Right kidney (tissue), 9 donors: ENCODE measurements around the gene MYO5A.
"Not testable (repeated sequence)": the region's sequence is repeated elsewhere in the genome, so short reads cannot be mapped to it uniquely, and the experiment has no call there.

Experiments
- DNase-seq: peaks from one replicate; pipeline ENCODE4 v3.0.0-alpha.2; 2016
- long read RNA-seq, 8 donors: transcript quantifications; one replicate each; lab custom pipeline, GENCODE V29; 2026

MYO5A gene
- long read RNA-seq, donor 1: 0 reads
- long read RNA-seq, donor 2: 0 reads
- long read RNA-seq, donor 3: 0 reads
- long read RNA-seq, donor 4: 0 reads
- long read RNA-seq, donor 5: 0 reads
- long read RNA-seq, donor 6: 0 reads
- long read RNA-seq, donor 7: 0 reads
- long read RNA-seq, donor 8: 0 reads

DNA sequence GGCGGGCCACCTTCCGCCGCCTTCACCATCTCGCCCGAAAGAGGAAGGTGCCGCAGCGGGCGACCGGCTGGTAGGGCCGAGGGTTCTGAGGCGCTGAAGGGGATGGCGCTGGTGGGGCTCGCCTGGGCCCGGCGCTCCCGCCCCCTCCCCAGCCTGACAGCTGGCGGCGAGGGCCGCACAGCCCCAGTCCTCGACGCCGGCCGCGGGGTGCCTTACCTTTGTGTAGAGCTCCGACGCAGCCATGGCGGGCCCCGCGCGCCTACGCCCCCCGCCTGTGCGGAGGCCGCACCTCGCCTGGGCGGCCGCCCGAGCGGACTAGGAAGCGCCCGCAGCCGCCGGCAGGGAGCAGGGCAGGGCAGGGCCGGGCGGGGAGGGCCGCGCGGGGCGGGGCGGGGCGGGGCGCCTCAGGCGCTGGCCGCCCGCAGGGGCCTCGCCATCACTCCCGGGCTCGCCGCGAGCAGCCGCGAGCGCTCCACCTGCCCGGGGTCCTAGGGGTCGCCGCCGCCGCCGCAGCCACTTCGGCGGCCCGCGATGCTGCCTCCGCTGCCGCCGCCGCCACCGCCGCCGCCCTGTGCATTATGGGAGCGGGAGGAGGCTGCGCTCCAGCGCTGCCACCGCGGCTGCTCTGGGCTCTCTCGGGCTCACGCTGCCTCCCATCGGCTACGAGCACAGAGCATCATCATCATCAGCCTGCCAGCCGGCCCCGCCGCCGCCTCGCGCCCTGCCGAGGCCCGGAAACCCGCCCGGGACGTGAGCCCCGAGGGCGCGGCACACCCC lies at the start of gene MYO5A:
Gene MYO5A (minus strand): TSS at position 317 of the 777 bp plus-strand sequence. CDS start 74 bp downstream, at position 243.
- DNase-seq: peak; percentile 90

DNA sequence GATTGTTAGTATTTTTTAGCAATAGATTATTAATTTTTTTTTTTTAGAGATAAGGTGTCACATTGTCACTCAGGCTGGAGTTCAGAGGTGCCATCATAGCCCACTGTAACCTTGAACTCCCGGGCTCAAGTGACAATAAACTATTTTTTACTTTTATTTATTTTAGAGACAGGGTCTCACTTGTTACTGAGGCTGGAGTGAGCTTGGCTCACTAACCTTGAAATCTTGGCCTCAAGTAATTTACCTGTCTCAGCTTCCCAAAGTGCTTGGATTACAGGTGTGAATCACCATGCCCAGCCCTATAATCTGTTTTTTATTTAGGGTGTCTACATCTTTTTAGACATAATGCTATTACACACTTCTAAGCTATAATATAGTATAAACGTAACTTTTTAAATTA lies 48.0 kb upstream of the MYO5A start:
- DNase-seq: no peak

DNA sequence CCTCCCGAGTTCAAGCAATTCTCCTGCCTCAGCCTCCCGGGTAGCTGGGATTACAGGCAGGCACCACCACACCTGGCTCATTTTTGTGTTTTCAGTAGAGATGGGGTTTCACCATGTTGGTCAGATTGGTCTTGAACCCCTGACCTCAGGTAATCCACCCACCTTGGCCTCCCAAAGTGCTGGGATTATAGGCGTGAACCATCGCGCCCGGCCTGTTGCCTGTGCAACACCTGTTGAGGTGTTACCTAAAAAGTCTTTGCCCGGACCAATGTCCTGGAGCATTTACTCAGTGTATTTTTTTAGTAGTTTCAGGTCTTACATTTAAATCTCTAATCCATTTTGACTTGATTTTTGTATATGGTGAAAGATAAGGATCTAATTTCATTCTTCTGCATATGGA lies 46.9 kb upstream of the MYO5A start:
- not testable (repeated sequence) for DNase-seq

DNA sequence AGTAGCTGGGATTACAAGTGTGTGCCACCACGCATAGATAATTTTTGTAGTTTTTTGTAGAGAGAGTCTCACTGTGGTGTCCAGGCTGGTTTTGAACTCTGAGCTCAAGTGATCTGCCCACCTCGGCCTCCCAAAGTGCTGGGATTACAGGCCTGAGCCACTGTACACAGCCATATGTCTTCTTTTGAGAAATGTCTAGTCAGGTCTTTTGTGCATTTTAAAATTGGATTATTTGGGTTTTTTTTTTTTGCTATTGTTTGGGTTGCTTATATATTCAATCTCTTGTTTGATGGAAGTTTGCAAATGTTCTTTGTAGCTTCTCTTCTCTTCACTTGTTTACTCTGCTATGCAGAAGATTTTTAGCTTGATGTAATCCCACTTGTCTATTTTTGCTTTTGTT lies 46.4 kb upstream of the MYO5A start:
- DNase-seq: no peak

DNA sequence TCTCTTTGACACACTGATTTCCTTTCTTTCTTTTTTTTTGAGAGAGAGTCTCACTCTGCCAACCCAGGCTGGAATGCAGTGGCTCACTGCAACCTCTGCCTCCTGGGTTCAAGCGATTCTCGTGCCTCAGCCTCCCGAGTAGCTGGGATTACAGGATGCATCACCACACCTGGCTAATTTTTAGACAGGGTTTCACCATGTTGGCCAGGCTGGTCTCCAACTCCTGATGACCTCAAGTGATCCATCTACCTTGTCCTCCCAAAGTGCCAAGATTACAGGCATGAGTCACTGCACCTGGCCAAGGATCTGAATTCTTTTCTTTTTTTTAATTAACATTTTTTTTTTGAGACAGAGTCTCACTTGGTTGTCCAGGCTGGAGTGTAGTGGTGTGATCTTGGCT lies 45.9 kb upstream of the MYO5A start:
- DNase-seq: not testable (repeated sequence)

DNA sequence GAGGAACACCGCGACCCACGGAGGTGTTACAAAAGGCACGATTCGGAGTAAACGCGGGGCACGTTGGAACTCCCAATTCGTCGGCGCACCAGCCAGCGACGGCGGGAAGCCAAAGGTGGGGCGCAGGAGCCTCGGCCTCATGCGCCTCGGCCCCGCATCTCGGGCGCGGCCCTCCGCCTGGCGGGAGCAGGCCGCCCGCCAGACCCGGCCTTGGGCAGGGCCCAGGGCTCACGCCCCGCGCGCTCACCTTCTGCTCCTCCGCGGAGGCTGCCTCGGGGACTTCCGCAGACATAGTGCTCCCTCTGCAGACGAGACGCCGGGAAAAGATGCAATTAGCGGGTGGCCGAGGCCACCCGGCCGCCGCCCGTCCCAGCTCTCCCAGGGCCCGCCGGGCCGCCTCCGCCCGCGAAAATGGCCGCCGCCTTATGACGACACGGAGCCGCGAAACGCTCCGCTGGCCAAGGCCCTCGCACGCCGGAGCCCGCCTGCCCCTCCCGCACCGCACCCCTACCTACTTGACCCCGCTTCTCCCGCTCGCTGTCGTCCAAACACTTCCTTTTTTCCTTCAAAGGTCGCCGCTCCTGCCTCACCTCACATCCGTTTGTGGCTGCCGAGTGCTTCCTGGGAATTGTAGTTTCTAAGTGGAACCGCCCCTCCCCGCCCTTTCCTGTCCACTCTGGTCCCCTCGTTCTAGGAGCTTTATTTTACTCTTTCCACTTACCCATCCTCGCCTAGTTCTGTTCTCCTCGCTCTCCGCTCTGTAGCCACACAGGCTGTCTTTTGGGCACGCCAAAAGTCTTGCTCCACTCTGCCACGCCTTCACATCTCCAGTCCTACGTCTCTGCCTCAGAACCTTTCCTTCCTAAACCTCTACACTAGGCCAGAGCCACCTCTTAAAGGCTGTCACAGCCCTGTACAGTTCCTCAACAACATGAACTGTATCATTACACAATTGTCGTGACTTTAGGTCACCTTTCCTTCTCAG lies 40.2 kb upstream of the MYO5A start, which contains the start of gene ARPP19:
Gene ARPP19 (minus strand): TSS at position 430 of the 985 bp plus-strand sequence. CDS start 138 bp downstream, at position 292.
- peak; percentile 99 for DNase-seq

DNA sequence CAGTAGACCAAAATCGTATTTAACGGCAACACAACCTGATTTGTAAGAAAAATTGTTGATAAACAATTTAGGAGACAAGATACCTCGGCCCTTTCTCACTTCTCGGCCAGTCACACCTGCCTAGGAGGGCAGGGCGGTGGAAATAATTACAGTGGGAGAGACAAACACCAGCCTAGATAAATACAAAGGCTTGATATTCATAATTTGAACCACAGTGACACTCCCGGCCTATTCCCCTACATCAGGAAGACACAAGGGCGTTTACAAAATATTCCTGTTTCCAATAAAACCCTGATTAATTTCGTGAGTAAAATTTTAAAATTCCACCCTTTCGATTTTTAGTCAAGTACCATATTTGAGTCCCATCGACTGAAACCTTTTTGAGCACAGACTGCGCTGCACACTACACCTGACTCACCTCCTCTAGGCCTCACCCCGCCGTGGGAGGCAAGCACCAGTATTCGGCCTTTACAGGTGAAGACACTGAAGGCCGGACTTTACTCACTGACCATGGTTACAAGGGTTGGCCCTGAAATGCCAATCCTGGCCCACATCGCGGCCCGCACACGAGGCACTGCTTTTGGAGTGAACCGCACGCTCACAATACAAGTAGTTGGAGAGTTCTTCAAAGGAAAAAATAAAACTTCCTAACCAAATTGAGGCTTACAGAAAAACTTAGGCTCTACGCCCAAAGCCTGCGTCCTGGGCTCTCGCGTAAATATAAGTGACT lies 39.4 kb upstream of the MYO5A start:
- DNase-seq: no peak

DNA sequence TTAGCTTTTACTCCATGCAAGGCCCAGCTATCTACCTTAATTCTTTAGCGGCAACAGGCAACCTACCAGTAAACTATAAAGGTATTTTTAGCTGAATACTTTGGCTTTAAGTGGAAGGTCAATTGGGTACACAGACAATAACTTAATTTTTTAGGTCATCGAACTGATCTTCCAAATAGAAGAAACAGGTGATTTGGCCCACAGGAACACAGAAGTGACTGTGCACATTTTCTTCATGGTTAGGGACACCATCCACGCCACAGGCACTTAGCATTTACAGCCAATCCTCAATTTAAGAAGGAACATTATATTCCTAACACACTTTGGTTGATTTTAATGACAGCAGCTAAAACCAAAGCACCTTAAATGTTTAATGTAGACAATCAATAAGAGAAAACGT lies 38.2 kb upstream of the MYO5A start:
- DNase-seq: no peak

DNA sequence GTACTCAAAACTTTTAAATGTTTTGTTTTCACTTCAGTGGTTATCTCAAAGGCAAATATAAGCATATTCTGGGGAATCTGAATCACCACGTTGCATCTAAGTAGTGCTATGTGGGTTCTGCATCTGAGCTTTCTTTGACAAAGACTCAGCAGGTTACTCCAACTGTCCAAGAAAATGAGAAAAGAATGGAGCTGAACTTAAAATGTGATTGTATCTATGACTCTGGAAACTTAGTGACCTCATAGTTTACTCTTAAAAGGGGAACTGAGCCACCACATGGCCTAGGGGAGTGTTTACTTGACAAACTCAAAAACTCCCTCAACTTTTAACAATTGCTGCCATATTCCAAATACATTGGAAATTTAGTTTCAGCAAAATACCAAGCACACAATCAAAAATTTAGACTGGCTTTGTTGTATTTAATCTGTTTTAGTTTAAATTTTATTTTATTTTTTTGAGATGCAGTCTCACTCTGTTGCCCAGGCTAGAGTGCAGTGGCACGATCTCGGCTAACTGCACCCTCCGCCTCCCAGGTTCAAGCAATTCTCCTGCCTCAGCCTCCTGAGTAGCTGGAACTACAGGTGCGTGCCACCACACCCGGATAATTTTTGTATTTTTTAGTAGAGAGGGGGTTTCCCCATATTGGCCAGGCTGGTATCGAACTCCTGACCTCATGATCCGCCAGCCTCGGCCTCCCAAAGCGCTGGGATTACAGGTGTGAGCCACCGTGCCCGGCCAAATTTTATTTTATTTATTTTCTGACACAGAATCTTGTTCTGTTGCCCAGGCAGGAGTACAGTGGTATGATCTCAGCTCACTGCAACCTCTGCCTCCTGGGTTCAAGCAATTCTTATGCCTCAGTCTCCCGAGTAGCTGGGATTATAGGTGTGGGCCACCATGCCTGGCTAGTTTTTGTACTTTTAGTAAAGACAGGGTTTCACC lies 37.0 kb upstream of the MYO5A start:
- DNase-seq: not testable (repeated sequence)

DNA sequence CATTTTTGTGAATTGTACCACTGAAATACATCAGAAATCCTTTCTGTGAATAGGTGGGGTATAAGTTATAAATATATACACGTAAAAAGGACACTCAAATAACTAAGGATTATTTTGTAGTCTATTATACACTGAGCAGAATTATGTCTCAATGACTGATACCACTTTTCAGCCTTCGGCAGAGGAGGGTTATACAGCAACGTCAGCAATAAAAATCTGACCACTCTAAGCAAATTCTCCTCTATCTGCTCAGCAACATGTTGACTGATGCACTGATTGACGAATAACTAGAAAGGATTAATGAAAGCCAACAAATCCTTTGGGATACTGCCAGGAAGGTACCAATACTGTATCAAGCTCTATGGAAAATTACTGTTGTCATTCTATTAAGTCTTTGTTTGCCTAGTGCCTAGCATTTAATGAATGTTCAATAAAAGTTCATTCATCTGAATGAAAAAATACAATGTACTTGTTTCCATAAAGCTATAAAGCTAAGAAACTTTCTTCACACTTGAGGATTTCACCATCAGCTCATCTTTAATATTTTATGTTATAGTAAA lies 34.9 kb upstream of the MYO5A start:
- DNase-seq: no peak

DNA sequence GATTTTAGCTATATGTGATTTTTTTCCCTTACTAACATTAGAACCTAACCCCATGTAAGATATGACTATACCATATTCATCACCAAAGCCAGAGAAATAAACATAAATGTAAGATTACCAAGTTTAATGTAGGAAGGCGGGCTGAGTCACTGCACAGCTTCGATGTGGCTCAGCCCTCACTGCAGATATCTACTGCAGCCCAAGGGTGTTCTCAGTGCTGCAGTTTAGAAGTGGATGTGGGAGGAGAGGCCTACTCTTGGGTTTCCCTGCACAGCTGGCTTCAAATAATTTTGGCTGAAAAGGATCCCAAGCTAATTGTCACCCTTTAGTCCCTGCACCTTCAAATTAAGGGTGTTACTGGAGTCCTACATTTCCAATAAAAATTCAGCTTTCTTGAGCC lies 30.9 kb upstream of the MYO5A start:
- no peak for DNase-seq

DNA sequence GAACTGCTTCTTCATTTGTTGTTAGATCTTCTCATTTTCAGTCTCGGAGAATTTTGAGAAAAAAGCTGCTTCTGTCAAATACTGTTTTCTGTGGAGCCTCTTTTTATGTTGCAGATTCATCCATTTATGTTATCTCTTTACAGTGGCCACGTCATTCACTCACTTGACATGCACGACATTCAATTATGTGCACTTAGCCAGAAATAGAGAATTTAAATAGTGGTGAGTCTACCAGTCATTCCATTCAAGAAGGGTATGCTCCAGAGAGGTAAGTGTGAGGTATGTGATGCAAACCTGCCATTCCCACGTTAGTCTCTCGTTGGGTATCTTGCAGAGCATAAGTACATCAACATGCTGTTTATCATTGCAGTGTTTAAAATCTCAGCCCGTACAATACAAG lies 30.3 kb upstream of the MYO5A start:
- no peak for DNase-seq

DNA sequence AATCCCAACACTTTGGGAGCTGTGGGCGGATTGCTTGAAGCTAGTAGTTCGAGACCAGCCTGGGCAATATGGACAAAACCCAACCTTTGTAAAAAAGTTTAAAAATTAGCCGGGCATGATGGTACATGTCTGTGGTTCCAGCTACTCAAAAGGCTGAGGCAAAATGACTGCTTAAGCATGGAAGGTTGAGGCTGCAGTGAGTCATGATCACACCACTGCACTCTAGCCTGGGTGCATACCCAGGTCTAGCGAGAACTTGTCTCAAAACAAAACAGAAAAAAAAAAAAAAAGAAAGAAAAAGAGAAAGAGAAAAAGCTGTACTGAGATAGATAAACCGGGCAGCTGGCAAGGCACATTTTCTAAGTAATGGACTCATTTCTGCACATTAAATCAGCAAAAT lies 29.5 kb upstream of the MYO5A start:
- no peak for DNase-seq

DNA sequence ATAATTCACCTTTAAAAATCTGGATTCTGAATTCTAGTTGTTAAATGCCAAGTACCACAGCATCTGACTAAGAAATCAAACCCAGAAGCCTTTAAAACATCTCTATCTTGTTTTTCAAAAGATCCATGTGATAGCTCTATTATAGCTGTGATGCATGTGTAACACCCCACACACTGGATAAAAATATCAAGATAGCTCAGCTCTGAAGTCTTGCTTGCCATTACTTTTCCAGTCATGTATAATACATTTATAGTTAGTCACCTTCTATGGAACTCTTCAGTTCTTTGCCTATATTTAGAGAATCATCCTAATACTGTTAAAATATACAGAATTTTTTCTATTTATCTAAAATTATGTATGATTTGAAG lies 28.6 kb upstream of the MYO5A start:
- no peak for DNase-seq

DNA sequence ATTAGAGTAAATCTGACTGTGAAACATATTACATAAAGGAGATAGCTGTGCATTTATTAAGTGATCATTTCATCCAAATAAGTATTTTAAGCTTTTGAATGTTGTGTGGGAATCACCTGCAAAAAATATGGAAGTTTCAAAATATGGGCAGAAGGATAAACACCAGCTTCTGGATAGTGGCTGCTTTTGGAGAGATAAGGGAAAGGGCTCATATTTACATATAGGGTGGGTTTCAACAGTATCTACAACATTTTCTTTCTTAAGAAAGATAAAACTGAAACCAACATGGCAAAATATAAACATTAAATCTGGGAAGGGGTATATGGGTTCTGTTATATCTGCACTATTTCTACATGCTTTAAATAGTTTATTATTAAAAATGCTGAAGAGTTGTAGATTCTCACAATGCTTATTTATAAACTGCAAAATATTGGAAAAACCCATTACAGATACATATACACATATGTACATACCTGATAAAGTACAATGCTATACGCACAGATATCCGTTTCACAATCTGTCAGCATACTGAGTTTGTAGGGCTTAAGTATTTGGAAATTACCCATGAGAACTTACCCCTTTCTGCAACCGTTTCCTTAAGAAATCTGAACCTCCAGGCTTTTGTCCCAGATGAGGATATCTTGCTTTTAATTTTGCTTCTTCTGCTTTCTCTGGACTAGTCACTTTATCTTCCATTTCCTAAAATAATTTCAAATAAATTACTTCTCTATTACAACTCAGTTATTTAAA lies 28.0 kb upstream of the MYO5A start:
- no peak for DNase-seq

DNA sequence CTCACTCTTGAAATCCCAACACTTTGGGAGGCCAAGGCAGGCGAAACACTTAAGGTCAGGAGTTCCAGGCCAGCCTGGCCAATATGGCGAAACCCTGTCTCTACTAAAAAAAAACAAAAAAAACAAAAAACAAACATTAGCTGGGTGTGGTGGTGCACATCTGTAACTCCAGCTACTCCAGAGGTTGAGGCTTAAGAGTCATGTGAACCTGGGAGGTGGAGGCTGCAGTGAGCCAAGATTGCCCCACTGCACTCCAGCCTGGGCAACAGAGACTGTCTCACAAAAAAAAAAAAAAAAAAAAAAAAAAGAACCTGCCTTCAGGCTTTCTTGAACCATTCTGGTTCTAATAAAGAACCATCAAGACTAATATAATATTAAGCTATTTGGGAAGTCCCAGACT lies 23.6 kb upstream of the MYO5A start:
- no peak for DNase-seq

DNA sequence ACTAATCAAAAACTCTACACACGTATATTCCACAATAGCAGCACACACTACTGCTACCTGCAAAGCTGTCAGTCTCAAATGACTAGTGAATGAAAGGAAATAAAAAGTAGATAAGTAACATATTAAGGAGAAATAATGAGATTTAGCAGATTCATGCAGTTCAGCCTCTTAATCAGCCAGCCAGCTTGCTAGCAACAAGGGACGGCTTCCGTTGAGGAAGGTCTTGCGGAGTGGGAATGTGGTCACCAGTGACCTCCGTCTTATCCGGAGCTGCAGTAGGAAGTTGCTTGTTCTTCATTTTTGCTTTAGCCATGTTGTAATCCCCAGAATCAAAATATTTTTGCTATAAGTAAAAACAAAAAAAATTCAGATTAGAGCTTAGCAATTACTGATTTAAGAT lies 23.1 kb upstream of the MYO5A start:
- DNase-seq: no peak

DNA sequence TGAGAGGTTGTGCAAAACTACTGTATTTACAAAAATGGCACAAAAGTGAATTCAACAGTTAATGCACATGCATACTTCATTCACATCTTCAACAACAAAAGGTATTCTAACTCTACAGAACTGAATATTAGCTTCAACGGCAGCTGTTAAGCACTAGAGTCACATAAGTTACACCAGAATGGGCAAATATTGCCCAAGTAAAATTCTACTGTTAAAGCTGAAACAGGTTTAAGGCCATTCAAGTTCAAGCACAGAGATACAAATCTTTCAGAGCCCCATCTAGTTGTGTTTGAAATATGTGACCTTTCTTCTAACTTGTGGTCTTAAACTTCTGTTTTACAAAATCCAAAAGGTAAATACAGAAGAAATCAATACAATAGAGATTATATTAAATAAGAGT lies 22.5 kb upstream of the MYO5A start:
- DNase-seq: not testable (repeated sequence)

DNA sequence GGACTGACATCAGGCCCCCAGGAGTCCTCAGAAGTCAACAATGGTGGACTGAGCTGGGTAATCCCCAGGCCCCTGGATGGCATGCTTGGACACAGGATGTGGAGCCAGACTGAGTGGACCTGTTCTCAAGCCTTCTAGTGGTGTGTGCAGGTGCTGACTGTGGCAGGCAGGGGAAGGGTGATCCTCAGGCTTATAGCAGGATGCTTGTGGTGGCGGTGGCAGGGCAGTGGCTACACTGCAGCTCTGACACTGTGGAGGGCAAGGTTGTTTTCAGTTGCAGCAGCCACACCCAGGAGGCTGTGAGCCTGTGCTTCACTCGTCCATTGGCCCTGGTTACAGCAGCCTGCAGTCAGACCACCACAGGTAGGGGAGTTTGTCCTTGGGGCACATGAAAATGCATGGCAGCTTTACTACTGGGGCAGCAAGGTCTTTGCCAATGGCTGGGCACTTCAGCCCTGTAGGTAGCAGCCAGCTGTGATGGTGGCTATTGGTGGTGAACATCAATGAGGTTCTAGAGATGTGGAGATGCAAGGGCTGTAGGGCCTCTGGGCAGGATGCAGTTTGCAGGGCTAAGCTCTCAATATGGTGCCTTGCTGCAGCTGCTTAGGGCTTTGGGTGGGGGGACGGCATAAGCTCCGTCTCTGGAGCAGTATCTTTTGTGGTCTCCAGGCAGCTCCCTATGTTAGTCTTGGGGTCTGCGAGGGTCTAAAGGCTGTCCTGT lies 17.5 kb upstream of the MYO5A start:
- no peak for DNase-seq
